Right cardiac atrium (tissue), 5 donors: ENCODE results near the gene POR. TPM values are rescaled to one million over a fixed set of nuclear protein-coding genes. Genes with fewer than 3 reads are reported as not detected.

ENCODE experiments used
- ATAC-seq, 2 donors: fragments of 200-7000 bp; cut with Tn5 transposase; one replicate each; pipeline versions ENCODE4 v1.8.0 to v1.9.1; 2020; ENCODE audit warnings: moderate library complexity in 2 of 2, mild to moderate bottlenecking in 1 of 2
- DNase-seq, 3 donors: peaks; one replicate each; pipeline ENCODE4 v3.0.0-alpha.2; 2020
- H3K27ac ChIP-seq: one replicate; pipeline ENCODE4 v1.5.1; 2013; ENCODE audit warnings: mild to moderate bottlenecking, low read length, control low read depth, moderate library complexity
- H3K27me3 ChIP-seq: one replicate; pipeline ENCODE4 v1.6.1; 2013; ENCODE audit not compliant: control insufficient read depth, insufficient read depth
- H3K4me1 ChIP-seq: one replicate; pipeline ENCODE4 v1.6.1; 2013; ENCODE audit warnings: low read length; ENCODE audit not compliant: control insufficient read depth, insufficient read depth
- H3K4me3 ChIP-seq: one replicate; pipeline ENCODE4 v1.5.1; 2013; ENCODE audit warnings: low read length, control low read depth
- H3K9me3 ChIP-seq: one replicate; pipeline ENCODE4 v1.6.1; 2013; ENCODE audit warnings: low read length; ENCODE audit not compliant: control insufficient read depth
- WGBS: extraction: QIAGEN DNeasy Blood & Tissue Kit; methylation state at CpG from one replicate; pipeline ENCODE4 v1.1.7; 2013; 5-methylcytosine and 5-hydroxymethylcytosine counted together
- intact Hi-C, 4 donors: fragments of 100-400 bp; cut with DNase I; formaldehyde crosslinking; loops; one replicate each; pipeline versions ENCODE4 v1.11.0 to v1.14.0; 2022 to 2023
- polyA plus RNA-seq: library from polyadenylated mRNA; stranded (reverse); fragments of 200-250 nt; gene quantifications from one replicate; pipeline ENCODE4 v1.2.3, GENCODE V29; 2013
- total RNA-seq, 4 donors: library from RNA; stranded (reverse); fragmentation: NEBNext Ultra II Directional; extraction: Animal tissue kit (Norgen Biotek cat#: 25700); gene quantifications; one replicate each; pipeline ENCODE4 v1.2.1, GENCODE V29; 2021
- donor health status: healthy with polysubstance abuse.
- donor health status: DM: no; HTN: yes; CAD: no.
- donor health status: DM: no; HTN: no; CAD: no.
- donor health status: DM: no; HTN: yes; CAD: no; lungs with severe emphysema.
- donor health status: DM: yes; HTN: yes; CAD: no.

POR gene
- total and polyA plus RNA-seq, 5 donors: 47.4 to 122 (median 61.1) TPM

DNA sequence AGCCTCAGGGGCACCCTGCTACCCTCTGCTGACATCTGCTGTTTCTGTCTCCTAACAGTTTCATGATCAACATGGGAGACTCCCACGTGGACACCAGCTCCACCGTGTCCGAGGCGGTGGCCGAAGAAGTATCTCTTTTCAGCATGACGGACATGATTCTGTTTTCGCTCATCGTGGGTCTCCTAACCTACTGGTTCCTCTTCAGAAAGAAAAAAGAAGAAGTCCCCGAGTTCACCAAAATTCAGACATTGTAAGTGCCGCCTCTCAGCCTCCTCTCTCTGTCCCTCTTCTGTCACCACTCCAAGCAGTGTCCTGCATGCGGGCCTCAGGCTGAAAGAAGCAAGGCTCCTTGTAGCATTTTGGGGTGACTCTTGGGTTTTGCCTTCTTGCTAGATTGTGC is 39.0 kb downstream of the POR start:
- intact Hi-C loops: no loop called here
- H3K9me3 ChIP-seq: no peaks in the 10 kb centered on the region
- H3K4me3 ChIP-seq: no peak overlapping the region
- ATAC-seq: no peak
- no peak overlapping the region for H3K27ac ChIP-seq
- H3K27me3 ChIP-seq: no peaks in the 10 kb centered on the region
- peaks cover 4% of the 10 kb centered on the region for H3K4me1 ChIP-seq
- WGBS: 85% methylated on average over 11 of the region's 11 CpGs
- peak in 1 of 3 donors; percentile 14 for DNase-seq

DNA sequence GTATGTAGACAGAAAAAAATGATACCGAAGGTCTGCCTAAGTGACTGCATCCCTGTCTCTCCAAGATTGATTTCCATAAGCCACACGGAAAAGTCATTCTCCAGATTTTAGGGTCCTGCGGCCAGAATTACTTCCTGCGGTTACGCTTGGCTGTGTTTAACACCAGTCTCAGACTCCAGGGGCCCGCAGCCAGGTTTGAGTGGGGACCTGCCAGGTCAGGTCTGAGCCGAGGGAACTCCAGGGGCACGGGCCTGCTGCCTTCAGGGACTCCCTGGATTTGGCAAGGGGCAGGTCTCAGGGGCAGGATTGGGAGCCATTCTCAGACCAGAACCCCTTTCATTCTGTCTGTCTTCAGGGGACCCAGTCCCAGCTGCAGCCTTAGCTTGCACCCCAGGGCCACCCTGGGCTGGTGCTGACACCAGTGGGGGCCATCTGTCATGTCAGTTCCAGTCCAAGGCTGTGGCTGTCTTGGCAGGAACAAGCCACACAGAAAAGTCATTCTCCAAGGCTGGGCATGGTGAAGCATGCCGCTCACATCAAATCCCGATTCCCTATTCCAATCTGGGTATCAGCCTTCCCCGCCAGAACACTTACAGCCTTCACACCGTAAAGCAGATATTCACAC is 40.5 kb downstream of the POR start:
- peak in 1 of 3 donors; percentile 27 for DNase-seq
- H3K4me1 ChIP-seq: no peaks in the 10 kb centered on the region

GRCh38 chr7:75957021-75957736 is 42.2 kb downstream of the POR start:
- Histone ChIP-seq H3K4me3 (no peak overlapping the region), H3K4me1 (peaks cover 2% of the 10 kb centered on the region), H3K27me3 (no peaks in the 10 kb centered on the region), H3K9me3 (no peaks in the 10 kb centered on the region), H3K27ac (no peak overlapping the region)
- ATAC-seq: peak; percentile 13 to 27
- DNase-seq: peak in 1 of 3 donors; percentile 51
- 77% methylated on average over 16 of the region's 16 CpGs for WGBS
- intact Hi-C loops: loop anchor here in 1 of 4 donors (5.0 kb wide), 1 partner anchor 35 kb away; no protein-coding TSS in a partner anchor

More for the DNA sequence above, 40.5 kb downstream of the POR start:
- intact Hi-C loops: loop anchor here in 1 of 4 donors (5.0 kb wide), 1 partner anchor 33 kb away; no protein-coding TSS in a partner anchor
- Histone ChIP-seq H3K9me3 (no peaks in the 10 kb centered on the region), H3K27me3 (no peaks in the 10 kb centered on the region), H3K27ac (no peak overlapping the region), H3K4me3 (no peak overlapping the region)
- ATAC-seq: no peak
- 95% methylated on average over 12 of the region's 12 CpGs for WGBS

- DNase-seq (peak in 1 of 3 donors; percentile 7), ATAC-seq (no peak)
- intact Hi-C loops: loop anchor here in 1 of 4 donors (5.0 kb wide), 1 partner anchor 37 kb away; no protein-coding TSS in a partner anchor
- Histone ChIP-seq H3K27me3 (no peaks in the 10 kb centered on the region), H3K9me3 (no peaks in the 10 kb centered on the region), H3K4me1 (peaks cover 7% of the 10 kb centered on the region), H3K27ac (no peak overlapping the region), H3K4me3 (no peak overlapping the region)
- 91% methylated on average over 9 of the region's 9 CpGs for WGBS
Measured at GRCh38 chr7:75958802-75959543, 44.0 kb downstream of the POR start.

- Histone ChIP-seq H3K27ac (no peak overlapping the region), H3K9me3 (no peaks in the 10 kb centered on the region), H3K4me3 (no peak overlapping the region), H3K4me1 (peaks cover 7% of the 10 kb centered on the region), H3K27me3 (no peaks in the 10 kb centered on the region)
- intact Hi-C loops: loop anchor here in 1 of 4 donors (10.0 kb wide), 1 partner anchor 46 kb away; the partner anchor contains the start of gene POR
- ATAC-seq (no peak), DNase-seq (peak in 1 of 3 donors; percentile 10)
- WGBS: over 99% methylated on average over 6 of the region's 6 CpGs
Measured at GRCh38 chr7:75960372-75960771, 45.4 kb downstream of the POR start.

- Histone ChIP-seq H3K27me3 (no peaks in the 10 kb centered on the region), H3K9me3 (no peaks in the 10 kb centered on the region), H3K4me1 (peaks cover 7% of the 10 kb centered on the region), H3K27ac (no peak overlapping the region), H3K4me3 (no peak overlapping the region)
- ATAC-seq (no peak), DNase-seq (peak in 1 of 3 donors; percentile 17)
- intact Hi-C loops: loop anchor here in 1 of 4 donors (10.0 kb wide), 1 partner anchor 46 kb away; the partner anchor contains the start of gene POR
- WGBS: 89% methylated on average over 7 of the region's 7 CpGs
Measured at GRCh38 chr7:75961218-75961617, 46.3 kb downstream of the POR start.

- H3K4me3 ChIP-seq: no peak overlapping the region
- H3K4me1 ChIP-seq: peaks cover 11% of the 10 kb centered on the region
- WGBS: 14% methylated on average over 18 of the region's 18 CpGs
- H3K27me3 ChIP-seq: no peaks in the 10 kb centered on the region
- intact Hi-C loops: loop anchor here in 1 of 4 donors (10.0 kb wide), 1 partner anchor 48 kb away; the partner anchor contains the start of gene POR
- DNase-seq (peak; percentile 81 to 82 (median 82)), ATAC-seq (peak; percentile 23 to 70)
- H3K27ac ChIP-seq: peak overlapping the region; percentile 13
- no peaks in the 10 kb centered on the region for H3K9me3 ChIP-seq
Measured at GRCh38 chr7:75962607-75963380, 47.8 kb downstream of the POR start.

DNA sequence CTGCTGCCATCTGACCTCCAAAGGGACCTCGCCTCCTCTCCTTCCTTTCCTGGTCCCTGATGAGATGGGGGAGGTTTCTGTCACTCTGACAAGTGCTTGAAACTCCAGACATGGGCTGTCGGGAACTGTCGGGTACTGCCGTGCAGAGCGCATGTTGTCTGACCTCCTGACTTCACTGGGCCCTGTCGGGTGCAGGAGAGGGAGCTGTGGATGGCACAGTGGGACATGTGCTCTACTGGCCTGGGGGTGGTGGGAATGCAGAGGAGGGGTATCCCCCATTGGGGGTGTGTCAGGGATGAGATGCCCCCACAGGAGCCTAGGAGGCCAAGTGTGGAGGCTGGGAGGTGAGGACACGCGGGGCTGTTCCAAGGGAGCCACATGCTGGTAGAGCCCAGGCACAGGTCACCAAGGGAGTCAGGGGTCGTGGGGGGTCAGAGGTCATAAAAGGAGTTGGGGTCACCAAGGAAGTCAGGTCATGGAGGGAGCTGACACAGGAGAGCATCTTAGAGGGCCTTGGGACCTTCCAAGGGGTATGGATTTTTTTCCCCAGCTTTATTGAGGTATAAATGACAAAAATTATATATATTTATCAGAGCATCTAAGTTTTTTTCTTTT is 48.5 kb downstream of the POR start:
- DNase-seq (peak in 1 of 3 donors; percentile 48), ATAC-seq (peak; percentile 6 to 9)
- Histone ChIP-seq H3K4me3 (no peak overlapping the region), H3K27me3 (no peaks in the 10 kb centered on the region), H3K9me3 (no peaks in the 10 kb centered on the region), H3K27ac (peak overlapping the region; percentile 13), H3K4me1 (peaks cover 12% of the 10 kb centered on the region)
- intact Hi-C loops: loop anchor here in 1 of 4 donors (10.0 kb wide), 1 partner anchor 49 kb away; the partner anchor contains the start of gene POR
- WGBS: 42% methylated on average over 9 of the region's 9 CpGs

DNA sequence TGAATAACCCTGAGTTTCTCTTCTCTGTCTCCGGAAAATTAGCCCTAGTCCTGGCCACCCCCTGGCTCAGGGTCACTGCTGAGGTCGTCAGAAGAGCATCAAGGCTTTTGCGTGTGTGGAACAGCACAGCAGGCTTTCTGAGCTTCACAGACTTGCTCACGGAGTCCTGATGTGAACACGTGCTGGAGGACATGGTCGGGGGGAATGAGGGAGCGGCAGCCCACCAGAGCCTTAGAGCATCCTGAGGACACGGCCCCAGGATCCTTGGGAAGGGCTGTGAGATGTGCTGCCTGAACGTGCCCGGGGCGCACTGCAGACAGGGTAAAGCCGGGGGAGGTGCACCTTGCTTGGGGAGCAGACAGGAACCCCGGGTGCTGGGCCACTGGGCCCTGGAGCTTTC is 50.7 kb downstream of the POR start:
- Histone ChIP-seq H3K4me3 (no peak overlapping the region), H3K27me3 (no peaks in the 10 kb centered on the region), H3K9me3 (no peaks in the 10 kb centered on the region), H3K27ac (peak overlapping the region; percentile 42), H3K4me1 (peaks cover 15% of the 10 kb centered on the region)
- WGBS: 80% methylated on average over 13 of the region's 13 CpGs
- ATAC-seq: no peak
- DNase-seq: peak in 1 of 3 donors; percentile 59
- intact Hi-C loops: loop anchor here in 1 of 4 donors (10.0 kb wide), 1 partner anchor 51 kb away; the partner anchor contains the start of gene POR
